Thyroid gland (tissue), 4 donors: ENCODE measurements around the gene ZFHX3.

ENCODE experiments used
- POLR2A ChIP-seq, 2 donors: fragments of 450-650 bp; IDR thresholded peaks; one replicate each; pipeline ENCODE4 v1.6.1; 2017; ENCODE audit warnings: antibody characterized with exemption in 2 of 2, mild to moderate bottlenecking in 2 of 2, moderate library complexity in 1 of 2
- TF ChIP-seq, protein P1 (sequence below), 6 experiments: fragments of 200-600 bp in 3 of 6; fragments of 450-650 bp in 3 of 6; sonication (generic) in 3 of 6; IDR thresholded peaks; one replicate each; pipeline ENCODE4 v1.5.1; 2016 to 2019; ENCODE audit warnings: antibody characterized with exemption in 6 of 6, mild to moderate bottlenecking in 2 of 6, inconsistent platforms in 1 of 6, moderate library complexity in 1 of 6

DNA sequence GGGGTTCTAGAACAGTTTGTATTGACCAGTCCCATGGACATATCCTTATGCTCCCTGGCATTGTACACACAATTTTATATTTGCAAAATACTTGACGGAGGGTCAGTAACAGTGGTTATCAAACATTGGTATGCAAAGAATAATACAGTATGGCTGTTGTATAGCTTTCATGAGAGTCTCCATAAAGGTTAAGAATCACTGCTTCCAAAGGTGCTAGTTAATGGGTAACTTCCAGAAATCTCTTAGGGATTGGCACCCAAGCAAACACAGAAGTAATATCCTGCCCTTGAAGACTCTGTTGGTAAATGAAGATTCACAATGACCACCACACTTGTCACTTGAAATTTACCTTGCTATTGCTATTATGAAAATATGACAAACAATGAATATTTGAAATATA, 239.2 kb downstream of the ZFHX3 start:
- TF ChIP-seq, protein P1, sequence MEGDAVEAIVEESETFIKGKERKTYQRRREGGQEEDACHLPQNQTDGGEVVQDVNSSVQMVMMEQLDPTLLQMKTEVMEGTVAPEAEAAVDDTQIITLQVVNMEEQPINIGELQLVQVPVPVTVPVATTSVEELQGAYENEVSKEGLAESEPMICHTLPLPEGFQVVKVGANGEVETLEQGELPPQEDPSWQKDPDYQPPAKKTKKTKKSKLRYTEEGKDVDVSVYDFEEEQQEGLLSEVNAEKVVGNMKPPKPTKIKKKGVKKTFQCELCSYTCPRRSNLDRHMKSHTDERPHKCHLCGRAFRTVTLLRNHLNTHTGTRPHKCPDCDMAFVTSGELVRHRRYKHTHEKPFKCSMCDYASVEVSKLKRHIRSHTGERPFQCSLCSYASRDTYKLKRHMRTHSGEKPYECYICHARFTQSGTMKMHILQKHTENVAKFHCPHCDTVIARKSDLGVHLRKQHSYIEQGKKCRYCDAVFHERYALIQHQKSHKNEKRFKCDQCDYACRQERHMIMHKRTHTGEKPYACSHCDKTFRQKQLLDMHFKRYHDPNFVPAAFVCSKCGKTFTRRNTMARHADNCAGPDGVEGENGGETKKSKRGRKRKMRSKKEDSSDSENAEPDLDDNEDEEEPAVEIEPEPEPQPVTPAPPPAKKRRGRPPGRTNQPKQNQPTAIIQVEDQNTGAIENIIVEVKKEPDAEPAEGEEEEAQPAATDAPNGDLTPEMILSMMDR (IDR thresholded peaks at IDR 0.05): no peak
- TF ChIP-seq POLR2A (IDR thresholded peaks at IDR 0.05): no peak
